CD4-positive, alpha-beta T cell (primary cell): ENCODE measurements around the gene KCNT2. TPM values are rescaled to one million over a fixed set of nuclear protein-coding genes. Genes with fewer than 3 reads are reported as not detected.

ENCODE experiments used
- ATAC-seq: fragments of 200-7000 bp; cut with Tn5 transposase; one replicate; pipeline ENCODE4 v1.10.0; 2022; ENCODE audit warnings: mild to moderate bottlenecking; ENCODE audit not compliant: poor library complexity
- CTCF ChIA-PET: fragments of 350-600 bp; sonication (Branson Sonifier 250); formaldehyde crosslinking; loops from one replicate; lab custom pipeline; 2021; ENCODE audit warnings: antibody characterized with exemption, inconsistent platforms; lab: Charles Lee
- POLR2A ChIA-PET: fragments of 350-600 bp; sonication (Branson Sonifier 250); formaldehyde crosslinking; loops from one replicate; lab custom pipeline; 2021; ENCODE audit warnings: antibody characterized with exemption, inconsistent platforms; lab: Charles Lee
- DNase-seq, 14 experiments: peaks; one replicate each; pipeline ENCODE4 v3.0.0-alpha.2; 2013 to 2020; ENCODE audit warnings: mixed read lengths in 2 of 14
- H3K27ac ChIP-seq, 2 donors: one replicate each; pipeline versions ENCODE4 v1.5.1 to v1.7.0; 2013; ENCODE audit warnings: low read length in 2 of 2, low read depth in 1 of 2, mild to moderate bottlenecking in 1 of 2
- H3K27me3 ChIP-seq, 2 experiments: 1 replicate in 1 of 2; 2 replicates in 1 of 2; pipeline versions ENCODE4 v1.6.1 to v1.7.0; 2013; ENCODE audit warnings: low read length in 2 of 2, control low read depth in 1 of 2, mild to moderate bottlenecking in 1 of 2, moderate library complexity in 1 of 2; ENCODE audit not compliant: insufficient read depth in 2 of 2, control insufficient read depth in 1 of 2
- H3K36me3 ChIP-seq: one replicate; pipeline ENCODE4 v1.6.1; 2013; ENCODE audit warnings: low read length, control low read depth; ENCODE audit not compliant: insufficient read depth
- H3K4me1 ChIP-seq: one replicate; pipeline ENCODE4 v1.6.1; 2013; ENCODE audit warnings: low read length, control low read depth; ENCODE audit not compliant: insufficient read depth
- H3K4me3 ChIP-seq: one replicate; pipeline ENCODE4 v1.5.1; 2013; ENCODE audit warnings: mild to moderate bottlenecking, low read length, moderate library complexity
- H3K9me3 ChIP-seq, 2 experiments: 1 replicate in 1 of 2; 2 replicates in 1 of 2; pipeline versions ENCODE4 v1.6.1 to v1.7.0; 2013; ENCODE audit warnings: low read length in 2 of 2, mild to moderate bottlenecking in 2 of 2, control low read depth in 1 of 2, moderate library complexity in 1 of 2; ENCODE audit not compliant: control insufficient read depth in 1 of 2, insufficient read depth in 1 of 2
- H3K27ac Mint-ChIP-seq: one replicate; pipeline ENCODE4 v1.8.0; 2020; ENCODE audit warnings: mixed read lengths
- H3K27me3 Mint-ChIP-seq: one replicate; pipeline ENCODE4 v1.8.0; 2021; ENCODE audit warnings: mixed read lengths
- H3K36me3 Mint-ChIP-seq: one replicate; pipeline ENCODE4 v1.8.0; 2021; ENCODE audit warnings: low read depth, mixed read lengths
- H3K4me1 Mint-ChIP-seq: one replicate; pipeline ENCODE4 v1.8.0; 2021; ENCODE audit warnings: low read depth, mixed read lengths
- H3K4me3 Mint-ChIP-seq: one replicate; pipeline ENCODE4 v1.8.0; 2020; ENCODE audit warnings: mild to moderate bottlenecking, mixed read lengths
- H3K9me3 Mint-ChIP-seq: one replicate; pipeline ENCODE4 v1.8.0; 2020; ENCODE audit warnings: mixed read lengths
- intact Hi-C, 2 experiments: fragments of 100-400 bp; cut with DNase I in 1 of 2; cut with micrococcal nuclease in 1 of 2; formaldehyde crosslinking; loops; one replicate each; pipeline versions ENCODE4 v1.15.1 to v1.9.0; 2023 to 2025; cut with DNase I, micrococcal nuclease
- total RNA-seq, 174 experiments: library from RNA in 2 of 174; stranded (reverse) in 2 of 174; gene quantifications; one replicate each; pipeline ENCODE4 v1.2.3 and lab custom pipeline; 2021 to 2026
- TF ChIP-seq, protein P1 (sequence below): fragments of 200-600 bp; IDR thresholded peaks from one replicate; pipeline ENCODE4 v1.8.0; 2022; ENCODE audit warnings: antibody characterized with exemption, mild to moderate bottlenecking

The KCNT2 gene
- total RNA-seq, 2 experiments from 2014 or later, result not detected

GRCh38 chr1:196385109-196385508 is 223.1 kb downstream of the KCNT2 start:
- POLR2A ChIA-PET, result no interaction called here

GRCh38 chr1:196382383-196382782 is 225.9 kb downstream of the KCNT2 start:
- Histone ChIP-seq H3K27ac (no peak overlapping the region), H3K4me1 (no peaks in the 10 kb centered on the region), H3K27me3 (no peaks in the 10 kb centered on the region), H3K9me3 (no peaks in the 10 kb centered on the region), H3K36me3 (no peaks in the 10 kb centered on the region), H3K4me3 (no peak overlapping the region)
- CTCF ChIA-PET, result no interaction called here
- ATAC-seq (no peak), DNase-seq (no peak)
- Mint-ChIP-seq H3K9me3 (no peaks in the 10 kb centered on the region), H3K36me3 (no peaks in the 10 kb centered on the region), H3K4me3 (no peak overlapping the region), H3K27me3 (no peaks in the 10 kb centered on the region), H3K27ac (no peak overlapping the region), H3K4me1 (no peaks in the 10 kb centered on the region)
- POLR2A ChIA-PET, result no interaction called here
- intact Hi-C loops, result no loop called here
- TF ChIP-seq, protein P1, sequence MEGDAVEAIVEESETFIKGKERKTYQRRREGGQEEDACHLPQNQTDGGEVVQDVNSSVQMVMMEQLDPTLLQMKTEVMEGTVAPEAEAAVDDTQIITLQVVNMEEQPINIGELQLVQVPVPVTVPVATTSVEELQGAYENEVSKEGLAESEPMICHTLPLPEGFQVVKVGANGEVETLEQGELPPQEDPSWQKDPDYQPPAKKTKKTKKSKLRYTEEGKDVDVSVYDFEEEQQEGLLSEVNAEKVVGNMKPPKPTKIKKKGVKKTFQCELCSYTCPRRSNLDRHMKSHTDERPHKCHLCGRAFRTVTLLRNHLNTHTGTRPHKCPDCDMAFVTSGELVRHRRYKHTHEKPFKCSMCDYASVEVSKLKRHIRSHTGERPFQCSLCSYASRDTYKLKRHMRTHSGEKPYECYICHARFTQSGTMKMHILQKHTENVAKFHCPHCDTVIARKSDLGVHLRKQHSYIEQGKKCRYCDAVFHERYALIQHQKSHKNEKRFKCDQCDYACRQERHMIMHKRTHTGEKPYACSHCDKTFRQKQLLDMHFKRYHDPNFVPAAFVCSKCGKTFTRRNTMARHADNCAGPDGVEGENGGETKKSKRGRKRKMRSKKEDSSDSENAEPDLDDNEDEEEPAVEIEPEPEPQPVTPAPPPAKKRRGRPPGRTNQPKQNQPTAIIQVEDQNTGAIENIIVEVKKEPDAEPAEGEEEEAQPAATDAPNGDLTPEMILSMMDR, result no peak

More at GRCh38 chr1:196385109-196385508, 223.1 kb downstream of the KCNT2 start:
- no peaks in the 10 kb centered on the region for H3K27me3 Mint-ChIP-seq
- H3K4me1 ChIP-seq, result no peaks in the 10 kb centered on the region
- H3K4me3 ChIP-seq, result no peak overlapping the region
- no peaks in the 10 kb centered on the region for H3K4me1 Mint-ChIP-seq
- DNase-seq (no peak), ATAC-seq (no peak)
- TF ChIP-seq, protein P1, result no peak
- CTCF ChIA-PET, result no interaction called here
- intact Hi-C loops, result no loop called here
- H3K36me3 Mint-ChIP-seq, result no peaks in the 10 kb centered on the region
- H3K9me3 Mint-ChIP-seq, result no peaks in the 10 kb centered on the region
- H3K4me3 Mint-ChIP-seq, result no peak overlapping the region
- H3K9me3 ChIP-seq, result no peaks in the 10 kb centered on the region
- no peak overlapping the region for H3K27ac ChIP-seq
- no peaks in the 10 kb centered on the region for H3K36me3 ChIP-seq
- H3K27ac Mint-ChIP-seq, result no peak overlapping the region
- no peaks in the 10 kb centered on the region for H3K27me3 ChIP-seq

- ATAC-seq, result no peak
- H3K27me3 ChIP-seq, result no peaks in the 10 kb centered on the region
- Mint-ChIP-seq H3K27ac (no peak overlapping the region), H3K4me3 (no peak overlapping the region), H3K4me1 (no peaks in the 10 kb centered on the region), H3K27me3 (no peaks in the 10 kb centered on the region), H3K36me3 (no peaks in the 10 kb centered on the region), H3K9me3 (no peaks in the 10 kb centered on the region)
- H3K27ac ChIP-seq, result no peak overlapping the region
- ChIA-PET CTCF (interaction anchor here (0.8 kb wide), 1 partner anchor 13 kb away, joined by 3 read pairs; no protein-coding TSS in a partner anchor), POLR2A (no interaction called here)
- DNase-seq, result no peak
- intact Hi-C loops, result no loop called here
- TF ChIP-seq, protein P1, result no peak
- no peak overlapping the region for H3K4me3 ChIP-seq
- no peaks in the 10 kb centered on the region for H3K9me3 ChIP-seq
- H3K4me1 ChIP-seq, result no peaks in the 10 kb centered on the region
- no peaks in the 10 kb centered on the region for H3K36me3 ChIP-seq
Measured at GRCh38 chr1:196381544-196381943, 226.7 kb downstream of the KCNT2 start.
